H1 (cell line): Measurements from ENCODE around the gene STPG1. TPM values are rescaled to one million over a fixed set of nuclear protein-coding genes. Genes with fewer than 3 reads are reported as not detected.

Source experiments
- CTCF ChIA-PET: fragments of 300-600 bp; sonication (Branson Sonifier 250); formaldehyde crosslinking; loops from one replicate; lab custom pipeline; 2021; ENCODE audit not compliant: partially characterized antibody; lab: Charles Lee
- POLR2A ChIA-PET: fragments of 300-600 bp; sonication (Branson Sonifier 250); formaldehyde crosslinking; loops from one replicate; lab custom pipeline; 2021; ENCODE audit warnings: inconsistent platforms; ENCODE audit not compliant: partially characterized antibody; lab: Charles Lee
- DNase-seq, 2 experiments: peaks; one replicate each; pipeline versions ENCODE4 v3.0.0 to v3.0.0-alpha.2; 2010 to 2022; ENCODE audit warnings: low spot score in 2 of 2, low read depth in 1 of 2, mixed read lengths in 1 of 2
- FAIRE-seq: peaks from 2 replicates; lab custom pipeline; 2011; peaks lifted over from hg19 to GRCh38; lab: Jason Lieb, UNC
- H2AFZ ChIP-seq: 2 replicates; pipeline ENCODE4 v1.8.1; 2012; ENCODE audit warnings: low read length, inconsistent platforms
- H2AK5ac ChIP-seq: 2 replicates; pipeline ENCODE4 v1.6.1; 2013; ENCODE audit warnings: low read depth, low read length
- H2BK120ac ChIP-seq: replicated peaks from 2 replicates; pipeline ENCODE3; 2013; ENCODE audit warnings: low read depth, low read length, inconsistent platforms
- H2BK12ac ChIP-seq: 2 replicates; pipeline ENCODE4 v1.6.1; 2013; ENCODE audit warnings: low read depth, low read length
- H2BK15ac ChIP-seq: 2 replicates; pipeline ENCODE4 v1.6.1; 2013; ENCODE audit warnings: low read length
- H2BK20ac ChIP-seq: 2 replicates; pipeline ENCODE4 v1.6.1; 2013; ENCODE audit warnings: low read length
- H2BK5ac ChIP-seq: 2 replicates; pipeline ENCODE4 v1.6.1; 2013; ENCODE audit warnings: low read depth, low read length
- H3K14ac ChIP-seq: 2 replicates; pipeline ENCODE4 v1.6.1; 2013; ENCODE audit warnings: inconsistent platforms; ENCODE audit not compliant: insufficient read length
- H3K18ac ChIP-seq: 2 replicates; pipeline ENCODE4 v1.6.1; 2013; ENCODE audit warnings: low read length; ENCODE audit errors: extremely low read depth
- H3K23ac ChIP-seq: 2 replicates; pipeline ENCODE4 v1.6.1; 2013; ENCODE audit warnings: inconsistent platforms; ENCODE audit not compliant: insufficient read length
- H3K23me2 ChIP-seq: 2 replicates; pipeline ENCODE4 v1.6.1; 2013; ENCODE audit warnings: low read depth, low read length
- H3K27ac ChIP-seq: 2 replicates; pipeline ENCODE4 v1.6.1; 2011; ENCODE audit warnings: low read depth, low read length, inconsistent platforms
- H3K27me3 ChIP-seq, 4 experiments: replicated peaks in 1 of 4; 1 replicate in 1 of 4; 2 replicates in 3 of 4; pipeline versions ENCODE4 v1.6.1 to v1.8.1; 2011 to 2013; ENCODE audit warnings: low read length in 3 of 4, mild to moderate bottlenecking in 3 of 4, inconsistent platforms in 2 of 4, mixed read lengths in 2 of 4, moderate library complexity in 1 of 4; ENCODE audit not compliant: control insufficient read depth in 3 of 4, insufficient read depth in 3 of 4; ENCODE audit errors: extremely low read depth in 1 of 4
- H3K36me3 ChIP-seq, 4 experiments: 2 replicates each; pipeline versions ENCODE4 v1.6.1 to v1.8.1; 2011 to 2013; ENCODE audit warnings: mild to moderate bottlenecking in 4 of 4, low read length in 3 of 4, moderate library complexity in 2 of 4, control low read depth in 1 of 4, inconsistent platforms in 1 of 4; ENCODE audit not compliant: insufficient read depth in 4 of 4, control insufficient read depth in 2 of 4
- H3K4ac ChIP-seq: replicated peaks from 2 replicates; pipeline ENCODE3; 2013; ENCODE audit warnings: low read length, low read depth, mixed read lengths, inconsistent platforms; ENCODE audit not compliant: insufficient read length
- H3K4me1 ChIP-seq, 4 experiments: replicated peaks in 1 of 4; 1 replicate in 1 of 4; 2 replicates in 3 of 4; pipeline versions ENCODE4 v1.6.1 to v1.8.1; 2011 to 2013; ENCODE audit warnings: low read length in 3 of 4, inconsistent platforms in 2 of 4, mixed read lengths in 1 of 4; ENCODE audit not compliant: insufficient read depth in 4 of 4, control insufficient read depth in 3 of 4
- H3K4me2 ChIP-seq, 2 experiments: 2 replicates each; pipeline versions ENCODE4 v1.6.1 to v1.8.1; 2011 to 2013; ENCODE audit warnings: low read depth in 2 of 2, low read length in 2 of 2, control low read depth in 1 of 2, inconsistent platforms in 1 of 2, mild to moderate bottlenecking in 1 of 2; ENCODE audit not compliant: insufficient read depth in 1 of 2
- H3K4me3 ChIP-seq, 4 experiments: fragments of 200-600, 300-600 bp in 1 of 4; sonication (generic), shearing (Covaris generic), sonication (Bioruptor Twin) in 1 of 4; 2 replicates each; pipeline versions ENCODE4 v1.5.1 to v1.8.1; 2011 to 2016; ENCODE audit warnings: low read length in 4 of 4, low read depth in 3 of 4, control low read depth in 2 of 4, inconsistent platforms in 2 of 4, mild to moderate bottlenecking in 2 of 4, mixed read lengths in 1 of 4, moderate library complexity in 1 of 4; ENCODE audit not compliant: insufficient read depth in 2 of 4; ENCODE audit errors: extremely low read depth in 1 of 4
- H3K56ac ChIP-seq: replicated peaks from 2 replicates; pipeline ENCODE3; 2013; ENCODE audit warnings: low read depth, mild to moderate bottlenecking, mixed read lengths, low read length, inconsistent platforms; ENCODE audit not compliant: insufficient read length
- H3K79me1 ChIP-seq: 2 replicates; pipeline ENCODE4 v1.6.1; 2013; ENCODE audit warnings: low read depth, low read length, control low read depth
- H3K79me2 ChIP-seq, 2 experiments: 2 replicates each; pipeline versions ENCODE4 v1.6.1 to v1.8.1; 2012 to 2013; ENCODE audit warnings: low read length in 2 of 2, mild to moderate bottlenecking in 2 of 2, inconsistent platforms in 1 of 2; ENCODE audit not compliant: insufficient read depth in 2 of 2, control insufficient read depth in 1 of 2
- H3K9ac ChIP-seq, 4 experiments: replicated peaks in 1 of 4; 1 replicate in 1 of 4; 2 replicates in 3 of 4; pipeline versions ENCODE4 v1.6.1 to v1.8.1; 2011 to 2013; ENCODE audit warnings: low read depth in 3 of 4, low read length in 3 of 4, control low read depth in 2 of 4, mild to moderate bottlenecking in 2 of 4, moderate library complexity in 2 of 4, inconsistent platforms in 1 of 4; ENCODE audit errors: extremely low read depth in 1 of 4
- H3K9me3 ChIP-seq, 2 experiments: 2 replicates each; pipeline versions ENCODE4 v1.6.1 to v1.8.1; 2012 to 2013; ENCODE audit warnings: mild to moderate bottlenecking in 2 of 2, moderate library complexity in 2 of 2, control low read depth in 1 of 2, inconsistent platforms in 1 of 2, low read depth in 1 of 2, low read length in 1 of 2, mixed read lengths in 1 of 2; ENCODE audit not compliant: insufficient read depth in 2 of 2
- H4K20me1 ChIP-seq, 2 experiments: replicated peaks in 1 of 2; 2 replicates each; pipeline versions ENCODE3 to v1.8.1; 2011 to 2013; ENCODE audit warnings: inconsistent platforms in 2 of 2, low read length in 2 of 2, mild to moderate bottlenecking in 1 of 2; ENCODE audit not compliant: insufficient read depth in 2 of 2, control insufficient read depth in 1 of 2
- H4K5ac ChIP-seq: 2 replicates; pipeline ENCODE4 v1.6.1; 2013; ENCODE audit warnings: low read length, low read depth, mixed read lengths, inconsistent platforms; ENCODE audit not compliant: insufficient read length
- H4K8ac ChIP-seq: 2 replicates; pipeline ENCODE4 v1.8.0; 2013; ENCODE audit warnings: mild to moderate bottlenecking, moderate library complexity, low read length, inconsistent platforms; ENCODE audit not compliant: insufficient read depth; ENCODE audit errors: extremely low read depth
- H4K91ac ChIP-seq: replicated peaks from 2 replicates; pipeline ENCODE3; 2013; ENCODE audit warnings: low read length, mixed read lengths, inconsistent platforms; ENCODE audit not compliant: insufficient read length
- BACH1 ChIP-seq: IDR thresholded peaks from 2 replicates; pipeline ENCODE4 v1.6.1; 2012; ENCODE audit warnings: low read length, improper control_type of control experiment
- CBX5 ChIP-seq: fragments of 300-800, 300-1000 bp; sonication (generic); IDR thresholded peaks from 2 replicates; pipeline ENCODE4 v1.7.1; 2016; ENCODE audit warnings: antibody characterized with exemption, low read length, low read depth
- JUND ChIP-seq: IDR thresholded peaks from 2 replicates; pipeline ENCODE4 v1.6.1; 2011; ENCODE audit warnings: mild to moderate bottlenecking, improper control_type of control experiment, low read length
- KDM5A ChIP-seq: fragments of 200-600 bp; IDR thresholded peaks from 2 replicates; pipeline ENCODE4 v1.7.1; 2012; ENCODE audit warnings: mild to moderate bottlenecking, low read length, inconsistent platforms, mixed read lengths
- SAP30 ChIP-seq: fragments of 300-600 bp; sonication (generic); IDR thresholded peaks from 2 replicates; pipeline ENCODE4 v1.7.1; 2012; ENCODE audit warnings: low read length, moderate library complexity, mild to moderate bottlenecking, inconsistent platforms; ENCODE audit not compliant: insufficient read depth, insufficient replicate concordance
- TEAD4 ChIP-seq: IDR thresholded peaks from 2 replicates; pipeline ENCODE4 v1.6.1; 2012; ENCODE audit warnings: low read depth, low read length, inconsistent platforms, mixed read lengths
- WGBS, 2 experiments: shearing (Covaris generic) in 1 of 2; methylation state at CpG; one replicate each; pipeline versions ENCODE4 v1.1.6 to v1.1.7; 2013 to 2015; ENCODE audit warnings: low lambda C conversion rate in 2 of 2, mixed read lengths in 2 of 2, inconsistent platforms in 1 of 2, low coverage in 1 of 2, missing lambda C conversion rate in 1 of 2; ENCODE audit not compliant: insufficient replicate concordance in 2 of 2, insufficient coverage in 1 of 2, insufficient read length in 1 of 2; ENCODE audit errors: extremely low coverage in 1 of 2, missing lambda C conversion rate in 1 of 2; 5-methylcytosine and 5-hydroxymethylcytosine counted together
- polyA plus RNA-seq, 7 experiments: library from polyadenylated mRNA; depleted of rRNA in 3 of 7; stranded (reverse) in 5 of 7; unstranded in 2 of 7; fragments of >200 nt in 5 of 7; fragments of 200-250 nt in 2 of 7; gene quantifications; 1 replicate in 5 of 7; 2 replicates in 1 of 7; 4 replicates in 1 of 7; pipeline versions ENCODE4 v1.2.1 to v1.2.3, GENCODE V29; 2011 to 2013; ENCODE audit warnings: missing spikeins in 2 of 7, mixed read lengths in 2 of 7
- total RNA-seq: library from RNA; stranded (reverse); fragmentation: NEBNext Ultra II Directional; extraction: Animal tissue kit (Norgen Biotek cat#: 25700); gene quantifications from 2 replicates; pipeline ENCODE4 v1.2.1, GENCODE V29; 2021

Gene STPG1
- total and polyA plus RNA-seq, 2 of the 8 experiments (the other 6 are each of a cell fraction or from before 2014, with no cell fraction given): 10.3 to 11.2 TPM

DNA sequence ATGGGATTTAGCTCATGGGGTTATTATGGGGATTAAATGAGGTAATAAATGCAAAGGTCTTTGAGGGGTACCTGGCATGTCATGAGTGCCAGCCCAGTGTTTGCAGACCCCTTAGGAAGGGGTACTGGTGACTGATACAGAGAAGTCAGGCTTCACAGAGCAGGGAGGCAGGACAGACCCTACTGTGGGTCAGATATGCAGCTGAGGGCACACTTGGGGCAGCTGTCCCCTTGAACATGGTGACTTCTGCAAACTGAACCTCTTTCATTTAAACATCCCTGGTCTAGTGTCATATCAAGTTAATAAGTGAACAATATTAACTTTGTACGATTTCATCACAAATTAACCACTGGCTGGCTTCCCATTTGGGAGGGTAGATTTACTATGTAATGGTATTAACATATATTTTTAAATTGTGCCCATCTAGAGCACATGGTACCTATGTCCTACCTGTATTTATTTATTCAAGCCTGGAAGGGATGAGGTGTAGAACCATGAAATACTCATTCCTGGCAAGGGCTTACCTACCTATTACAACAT, 25.9 kb downstream of the STPG1 start:
- POLR2A ChIA-PET: interaction anchor here (1.1 kb wide), 1 partner anchor 238 kb away, joined by 4 read pairs; no protein-coding TSS in a partner anchor
- Histone ChIP-seq H3K36me3 (no peaks in the 10 kb centered on the region; a peak in 1 of 8 replicates), H3K9me3 (no peaks in the 10 kb centered on the region), H2BK120ac (no peak overlapping the region), H3K4ac (no peak overlapping the region), H4K20me1 (no peaks in the 10 kb centered on the region), H3K4me2 (no peak overlapping the region), H2BK5ac (no peak overlapping the region), H3K56ac (no peak overlapping the region), H3K18ac (no peak overlapping the region), H3K79me2 (no peaks in the 10 kb centered on the region), H3K23me2 (no peaks in the 10 kb centered on the region), H3K27ac (no peak overlapping the region), H3K9ac (no peak overlapping the region), H3K27me3 (no peaks in the 10 kb centered on the region), H2BK15ac (no peak overlapping the region), H3K23ac (no peak overlapping the region), H2BK12ac (no peak overlapping the region), H2AFZ (no peak overlapping the region), H4K5ac (no peak overlapping the region), H3K4me3 (no peak overlapping the region), H3K14ac (no peak overlapping the region), H4K8ac (no peak overlapping the region), H2AK5ac (no peak overlapping the region), H2BK20ac (no peak overlapping the region), H4K91ac (no peak overlapping the region), H3K4me1 (no peaks in the 10 kb centered on the region; a peak in 2 of 7 replicates), H3K79me1 (no peaks in the 10 kb centered on the region)
- TF ChIP-seq BACH1 (no peak), JUND (no peak), CBX5 (no peak), TEAD4 (no peak), KDM5A (no peak), SAP30 (no peak)
- DNase-seq: peak in 1 of 2 experiments; percentile 17
- no peak for FAIRE-seq
- WGBS, 2 experiments: 90% methylated on average over 1 of the region's 1 CpG; no CpG with 5 or more reads in 1 of the 2 experiments
- CTCF ChIA-PET: interaction anchor here (0.6 to 9.8 kb wide), 15 partner anchors 12 to 316 kb away, joined by 3 to 233 read pairs (median 4); no protein-coding TSS in a partner anchor
